K562 (cell line): ENCODE measurements around the gene KYAT1. TPM values are rescaled to one million over a fixed set of nuclear protein-coding genes. Genes with fewer than 3 reads are reported as not detected.

Experiments used
- ATF1 ChIP-seq, 2 experiments: fragments of 450-650 bp in 1 of 2; IDR thresholded peaks; 2 replicates each; pipeline ENCODE4 v1.6.1; 2016; ENCODE audit warnings: missing compliant biosample characterization in 1 of 2, missing genetic modification characterization in 1 of 2
- FOXM1 ChIP-seq, 2 experiments: fragments of 450-650 bp in 1 of 2; sonication (generic) in 1 of 2; formaldehyde crosslinking in 1 of 2; IDR thresholded peaks; 2 replicates each; pipeline versions ENCODE4 v1.6.1 to v1.9.0; 2017 to 2022; ENCODE audit warnings: low read depth in 2 of 2, mild to moderate bottlenecking in 2 of 2, missing genetic modification reagents in 1 of 2, moderate library complexity in 1 of 2
- HOMEZ ChIP-seq: fragments of 250-450 bp; sonication (Bioruptor Pico); IDR thresholded peaks from 2 replicates; pipeline ENCODE4 v1.4.0; 2020; ENCODE audit warnings: mild to moderate bottlenecking, moderate library complexity
- ILF3 ChIP-seq: fragments of 450-650 bp; IDR thresholded peaks from 2 replicates; pipeline ENCODE4 v1.6.1; 2018; ENCODE audit warnings: antibody characterized with exemption, mild to moderate bottlenecking, moderate library complexity, borderline replicate concordance
- KDM1A ChIP-seq, 2 experiments: fragments of 450-650 bp; IDR thresholded peaks; 2 replicates each; pipeline ENCODE4 v1.6.1; 2016; ENCODE audit warnings: mild to moderate bottlenecking in 2 of 2
- MNT ChIP-seq, 2 experiments: fragments of 450-650 bp; conservative IDR thresholded peaks; 2 replicates each; pipeline ENCODE4 v1.6.1; 2017; ENCODE audit warnings: mild to moderate bottlenecking in 2 of 2, moderate library complexity in 2 of 2
- PHB2 ChIP-seq: fragments of 450-650 bp; IDR thresholded peaks from 2 replicates; pipeline ENCODE4 v1.6.1; 2017; ENCODE audit warnings: low read depth
- POLR2A ChIP-seq: fragments of 450-650 bp; conservative IDR thresholded peaks from 2 replicates; pipeline ENCODE4 v1.6.1; 2016
- RBM14 ChIP-seq: fragments of 200-400 bp; formaldehyde crosslinking; IDR thresholded peaks from 2 replicates; pipeline ENCODE4 v1.6.1; 2018; ENCODE audit warnings: low read depth, mild to moderate bottlenecking, low read length, moderate library complexity, borderline replicate concordance; ENCODE audit not compliant: insufficient read depth
- RCOR1 ChIP-seq, 2 experiments: IDR thresholded peaks; 2 replicates each; pipeline ENCODE4 v1.6.1; 2012; ENCODE audit warnings: low read depth in 2 of 2, low read length in 2 of 2, borderline replicate concordance in 1 of 2, improper control_type of control experiment in 1 of 2
- ZBTB40 ChIP-seq, 2 experiments: fragments of 450-650 bp in 1 of 2; sonication (generic) in 1 of 2; formaldehyde crosslinking in 1 of 2; IDR thresholded peaks; 2 replicates each; pipeline versions ENCODE4 v1.7.1 to v1.9.0; 2016 to 2022; ENCODE audit warnings: inconsistent platforms in 1 of 2, mild to moderate bottlenecking in 1 of 2, missing genetic modification reagents in 1 of 2
- ZNF316 ChIP-seq: fragments of 450-650 bp; IDR thresholded peaks from 2 replicates; pipeline ENCODE4 v1.6.1; 2016
- ZNF384 ChIP-seq: IDR thresholded peaks from 2 replicates; pipeline ENCODE4 v1.6.1; 2012; ENCODE audit warnings: low read depth, low read length, improper control_type of control experiment
- ZSCAN32 ChIP-seq: fragments of 450-650 bp; formaldehyde crosslinking; IDR thresholded peaks from 2 replicates; pipeline ENCODE4 v1.4.0; 2020; ENCODE audit warnings: mild to moderate bottlenecking, moderate library complexity
- polyA plus RNA-seq, 8 experiments: library from polyadenylated mRNA; depleted of rRNA in 4 of 8; stranded (reverse) in 5 of 8; unstranded in 3 of 8; fragments of >200 nt; fragmentation: Nextera tagmentation in 2 of 8; fragmentation: Illumina TruSeq in 1 of 8; extraction: Ambion mirVana in 2 of 8; extraction: Trizol in 1 of 8; gene quantifications; 2 replicates each; pipeline versions ENCODE4 v1.2.1 to v1.2.3, GENCODE V29; 2011 to 2014; ENCODE audit warnings: inconsistent platforms in 1 of 8, missing spikeins in 1 of 8
- total RNA-seq, 7 experiments: library from RNA; depleted of rRNA in 6 of 7; stranded (reverse); fragments of >200 nt in 6 of 7; fragmentation: Illumina TruSeq in 2 of 7; extraction: Trizol in 2 of 7; gene quantifications; 2 replicates each; pipeline versions ENCODE4 v1.2.1 to v1.2.3, GENCODE V29; 2011 to 2021; ENCODE audit warnings: low replicate concordance in 1 of 7

Gene KYAT1
- total and polyA plus RNA-seq, 9 of the 15 experiments (the other 6 are each of a cell fraction or from before 2014, with no cell fraction given): 6.4 to 16.8 (median 11.1) TPM

GRCh38 chr9:128870128-128870940 lies 11.4 kb downstream of the KYAT1 start (continued):
- TF ChIP-seq ILF3 (no peak), MNT (conservative IDR thresholded peaks at IDR 0.05) (peak; percentile 17 to 41; a peak in 1 of 4 replicates), RBM14 (no peak), ATF1 (CRISPR knock-in tag; IDR thresholded peaks at IDR 0.05) (no peak), ATF1 (tag; IDR thresholded peaks at IDR 0.05) (peak; percentile 43; the same call in 1 of the 2 replicates), HOMEZ (CRISPR knock-in tag) (no peak), POLR2A (no peak), ZBTB40 (IDR thresholded peaks at IDR 0.05) (peak; percentile 94), ZBTB40 (CRISPR knock-in tag; IDR thresholded peaks at IDR 0.05) (peak; percentile 84), ZNF316 (peak; percentile 85), KDM1A (IDR thresholded peaks at IDR 0.05) (peak; percentile 87 to 90), ZSCAN32 (CRISPR knock-in tag) (no peak), ZNF384 (peak; percentile 47; the same call in 1 of the 2 replicates), PHB2 (0 out of 2 replicates have a peak, but pooled peaks have one; percentile 24), RCOR1 (IDR thresholded peaks at IDR 0.05; ENCODE audit: borderline replicate concordance in 1 of 2, low read depth in 2 of 2, low read length in 2 of 2) (peak; percentile 55 to 62; a peak in 2 of 4 replicates), FOXM1 (IDR thresholded peaks at IDR 0.05; ENCODE audit: low read depth) (peak; percentile 49; the same call in 1 of the 2 replicates), FOXM1 (CRISPR knock-in tag; IDR thresholded peaks at IDR 0.05; ENCODE audit: low read depth) (no peak)
